Subcutaneous abdominal adipose tissue (tissue), 5 donors: ENCODE measurements around the gene HAPLN3.

ENCODE experiments used
- H3K27ac ChIP-seq: one replicate; pipeline ENCODE4 v1.7.0; 2013; ENCODE audit warnings: low read depth, mild to moderate bottlenecking, inconsistent platforms, low read length, moderate library complexity
- H3K27me3 ChIP-seq, 5 donors: one replicate each; pipeline ENCODE4 v1.7.0; 2013; ENCODE audit warnings: low read length in 5 of 5, inconsistent platforms in 1 of 5; ENCODE audit not compliant: control insufficient read depth in 5 of 5, insufficient read depth in 4 of 5
- H3K36me3 ChIP-seq, 5 donors: one replicate each; pipeline ENCODE4 v1.7.0; 2013; ENCODE audit warnings: low read length in 5 of 5; ENCODE audit not compliant: control insufficient read depth in 5 of 5, insufficient read depth in 5 of 5
- H3K4me1 ChIP-seq, 5 donors: one replicate each; pipeline ENCODE4 v1.7.0; 2013; ENCODE audit warnings: low read length in 5 of 5, mild to moderate bottlenecking in 3 of 5, moderate library complexity in 1 of 5; ENCODE audit not compliant: control insufficient read depth in 5 of 5, insufficient read depth in 5 of 5
- H3K4me3 ChIP-seq, 5 donors: one replicate each; pipeline ENCODE4 v1.7.0; 2013; ENCODE audit warnings: low read length in 5 of 5, low read depth in 1 of 5
- H3K9ac ChIP-seq, 5 donors: one replicate each; pipeline ENCODE4 v1.7.0; 2013; ENCODE audit warnings: low read length in 5 of 5, mild to moderate bottlenecking in 4 of 5, moderate library complexity in 3 of 5
- H3K9me3 ChIP-seq, 5 donors: one replicate each; pipeline ENCODE4 v1.7.0; 2013; ENCODE audit warnings: low read length in 5 of 5; ENCODE audit not compliant: control insufficient read depth in 5 of 5
- donor health status: healthy.
- donor health status: healthy.
- donor health status: healthy.
- donor health status: healthy.
- donor health status: healthy.

HAPLN3 gene

DNA sequence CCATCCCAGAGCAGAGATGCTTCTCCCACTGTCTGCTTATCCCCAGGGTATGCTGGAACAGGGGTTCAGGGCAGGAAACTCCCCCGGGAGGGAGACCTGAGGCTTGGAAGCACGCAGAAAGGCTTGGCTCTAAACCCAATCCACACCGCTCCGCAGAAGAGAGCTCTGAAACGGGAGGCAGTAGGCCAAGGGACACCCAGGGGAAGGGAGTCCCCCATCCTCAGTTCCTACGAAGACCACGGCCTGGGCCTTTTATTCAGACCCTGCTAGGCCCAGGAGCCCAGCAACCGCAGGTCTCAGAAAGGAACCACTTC is 1.8 kb upstream of the HAPLN3 start:
- Histone ChIP-seq H3K9ac (peak overlapping the region in 4 of 5 donors; percentile 50 to 65 (median 59)), H3K4me1 (peaks cover 13 to 45% (median 35%) of the 10 kb centered on the region in 5 donors), H3K36me3 (peaks cover 0 to 26% (median 16%) of the 10 kb centered on the region in 5 donors), H3K9me3 (no peaks in the 10 kb centered on the region), H3K4me3 (peak overlapping the region in 4 of 5 donors; percentile 26 to 43 (median 38)), H3K27ac (no peak overlapping the region), H3K27me3 (peaks cover 2 to 24% (median 19%) of the 10 kb centered on the region in 5 donors)

GRCh38 chr15:88896333-88897033 is 1.1 kb upstream of the HAPLN3 start:
- H3K4me3 ChIP-seq = no peak overlapping the region
- no peak overlapping the region for H3K27ac ChIP-seq
- peak overlapping the region in 4 of 5 donors; percentile 50 to 65 (median 59) for H3K9ac ChIP-seq
- peaks cover 13 to 45% (median 35%) of the 10 kb centered on the region in 5 donors for H3K4me1 ChIP-seq
- peaks cover 2 to 24% (median 21%) of the 10 kb centered on the region in 5 donors for H3K27me3 ChIP-seq
- H3K9me3 ChIP-seq = no peaks in the 10 kb centered on the region
- H3K36me3 ChIP-seq = peaks cover 0 to 21% (median 12%) of the 10 kb centered on the region in 5 donors

GRCh38 chr15:88894348-88894818 is 961 bp downstream of the HAPLN3 start:
- no peak overlapping the region for H3K27ac ChIP-seq
- H3K4me3 ChIP-seq = peak overlapping the region in 4 of 5 donors; percentile 50 to 71 (median 64)

GRCh38 chr15:88891540-88892254 is 3.6 kb downstream of the HAPLN3 start:
- Histone ChIP-seq H3K36me3 (no peaks in the 10 kb centered on the region), H3K4me3 (no peak overlapping the region), H3K4me1 (peaks cover under 1 to 24% (median 21%) of the 10 kb centered on the region in 5 donors), H3K27ac (no peak overlapping the region), H3K9ac (no peak overlapping the region), H3K9me3 (no peaks in the 10 kb centered on the region), H3K27me3 (peaks cover 2 to 24% (median 21%) of the 10 kb centered on the region in 5 donors)

More at GRCh38 chr15:88894348-88894818, 961 bp downstream of the HAPLN3 start:
- Histone ChIP-seq H3K4me1 (peaks cover 9 to 38% (median 35%) of the 10 kb centered on the region in 5 donors), H3K36me3 (peaks cover 0 to 5% (median 0%) of the 10 kb centered on the region in 5 donors), H3K9ac (peak overlapping the region in 3 of 5 donors; percentile 66 to 77 (median 71)), H3K27me3 (peaks cover 2 to 24% (median 21%) of the 10 kb centered on the region in 5 donors), H3K9me3 (no peaks in the 10 kb centered on the region)

GRCh38 chr15:88890495-88890894 is 4.8 kb downstream of the HAPLN3 start:
- no peak overlapping the region for H3K27ac ChIP-seq
- H3K27me3 ChIP-seq = peaks cover 0 to 23% (median 21%) of the 10 kb centered on the region in 5 donors
- no peak overlapping the region for H3K4me3 ChIP-seq
- peaks cover 0 to 15% (median 14%) of the 10 kb centered on the region in 5 donors for H3K4me1 ChIP-seq
- no peaks in the 10 kb centered on the region for H3K9me3 ChIP-seq
- H3K9ac ChIP-seq = no peak overlapping the region
- no peaks in the 10 kb centered on the region for H3K36me3 ChIP-seq

DNA sequence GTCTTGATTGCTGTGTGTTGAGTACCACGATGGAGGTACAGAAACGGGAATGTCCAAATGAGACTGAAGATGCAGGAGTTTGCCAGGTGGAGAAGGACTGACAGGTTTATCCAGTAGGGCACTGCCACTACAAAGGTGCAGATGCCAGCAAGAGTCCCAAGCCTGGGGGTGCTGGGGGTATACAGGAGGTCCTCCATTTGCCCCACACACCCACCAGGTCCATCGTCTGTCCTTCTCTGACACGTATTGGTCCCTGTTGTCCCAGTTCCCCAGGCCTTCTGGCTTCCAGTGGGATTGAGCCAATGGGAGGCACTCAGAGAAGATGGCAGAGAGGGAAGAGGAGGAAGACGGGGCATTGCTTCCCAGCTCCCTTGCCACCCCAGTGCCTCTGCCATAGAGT is 6.6 kb downstream of the HAPLN3 start:
- no peak overlapping the region for H3K9ac ChIP-seq
- no peak overlapping the region for H3K4me3 ChIP-seq
- no peaks in the 10 kb centered on the region for H3K4me1 ChIP-seq
- H3K36me3 ChIP-seq = no peaks in the 10 kb centered on the region
- H3K9me3 ChIP-seq = no peaks in the 10 kb centered on the region
- peaks cover 0 to 14% (median 8%) of the 10 kb centered on the region in 5 donors for H3K27me3 ChIP-seq
- no peak overlapping the region for H3K27ac ChIP-seq

DNA sequence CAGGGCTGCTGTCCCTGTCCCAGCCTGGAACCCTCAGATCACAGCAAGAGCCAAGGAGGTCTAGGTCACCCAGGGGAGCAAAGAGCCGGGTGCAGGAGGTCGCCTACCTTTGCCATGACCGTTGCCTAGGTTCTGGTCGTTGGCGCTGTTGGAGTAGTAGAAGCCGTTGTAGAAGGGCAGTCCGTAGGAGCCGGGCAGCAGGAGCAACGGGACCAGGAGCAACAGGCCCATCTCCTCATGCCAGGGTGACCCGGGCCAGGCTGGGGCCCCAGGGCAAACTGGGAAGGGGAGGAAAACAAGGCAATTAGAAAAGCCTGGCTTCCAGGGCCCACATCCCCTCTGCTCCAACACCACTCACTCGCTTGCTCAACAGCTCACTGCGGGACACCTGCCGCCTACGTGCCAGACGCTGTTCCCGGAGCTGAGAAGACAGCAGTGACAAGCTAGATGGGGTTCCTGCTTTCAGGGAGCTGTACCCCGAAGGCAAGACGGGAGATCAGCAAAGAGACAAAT is 8.2 kb downstream of the HAPLN3 start:
- no peak overlapping the region for H3K4me3 ChIP-seq
- H3K4me1 ChIP-seq = no peaks in the 10 kb centered on the region
- no peak overlapping the region for H3K27ac ChIP-seq
- H3K9ac ChIP-seq = no peak overlapping the region
- no peaks in the 10 kb centered on the region for H3K36me3 ChIP-seq
- H3K9me3 ChIP-seq = no peaks in the 10 kb centered on the region
- peaks cover 0 to 4% (median 0%) of the 10 kb centered on the region in 5 donors for H3K27me3 ChIP-seq

- Histone ChIP-seq H3K9me3 (no peaks in the 10 kb centered on the region), H3K9ac (no peak overlapping the region), H3K4me3 (no peak overlapping the region), H3K36me3 (peaks cover 0 to 5% (median 0%) of the 10 kb centered on the region in 5 donors), H3K27me3 (no peaks in the 10 kb centered on the region), H3K27ac (no peak overlapping the region), H3K4me1 (no peaks in the 10 kb centered on the region)
Measured at GRCh38 chr15:88882785-88883184, 12.6 kb downstream of the HAPLN3 start.

GRCh38 chr15:88881775-88882174 is 13.6 kb downstream of the HAPLN3 start:
- Histone ChIP-seq H3K4me1 (no peaks in the 10 kb centered on the region), H3K36me3 (peaks cover 0 to 5% (median 0%) of the 10 kb centered on the region in 5 donors), H3K27me3 (no peaks in the 10 kb centered on the region), H3K9me3 (no peaks in the 10 kb centered on the region), H3K4me3 (no peak overlapping the region), H3K9ac (no peak overlapping the region), H3K27ac (no peak overlapping the region)
